ENCODE results near the gene PNLIPRP3.

PNLIPRP3 gene

GRCh38 chr10:116444527-116445142 lies 17.0 kb downstream of the PNLIPRP3 start:
- in situ Hi-C loops (cut with MboI; ENCODE audit: low sequenced_read_pairs), result no loop called here

DNA sequence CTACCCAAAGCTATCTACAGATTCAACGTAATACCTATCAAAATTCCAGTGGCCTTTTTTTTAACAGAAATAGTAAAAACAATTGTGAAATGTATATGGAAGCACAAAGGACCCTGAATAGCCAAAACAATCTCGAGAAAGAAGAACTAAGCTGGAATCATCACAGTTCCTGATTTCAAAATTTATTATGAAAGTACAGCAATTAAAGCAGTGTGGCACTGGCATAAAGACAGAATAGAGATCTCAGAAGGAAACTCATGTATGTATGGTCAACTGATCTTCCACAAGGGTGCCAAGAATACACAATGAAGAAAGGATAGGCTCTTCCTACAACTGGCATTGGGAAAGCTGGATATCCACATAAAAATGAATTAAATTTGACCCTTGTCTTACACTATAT lies 23.2 kb downstream of the PNLIPRP3 start:
- in situ Hi-C loops (cut with MboI; ENCODE audit: low sequenced_read_pairs), result no loop called here

- in situ Hi-C loops (cut with MboI; ENCODE audit: low sequenced_read_pairs), result no loop called here
Observed at GRCh38 chr10:116451711-116452337, 24.2 kb downstream of the PNLIPRP3 start.

DNA sequence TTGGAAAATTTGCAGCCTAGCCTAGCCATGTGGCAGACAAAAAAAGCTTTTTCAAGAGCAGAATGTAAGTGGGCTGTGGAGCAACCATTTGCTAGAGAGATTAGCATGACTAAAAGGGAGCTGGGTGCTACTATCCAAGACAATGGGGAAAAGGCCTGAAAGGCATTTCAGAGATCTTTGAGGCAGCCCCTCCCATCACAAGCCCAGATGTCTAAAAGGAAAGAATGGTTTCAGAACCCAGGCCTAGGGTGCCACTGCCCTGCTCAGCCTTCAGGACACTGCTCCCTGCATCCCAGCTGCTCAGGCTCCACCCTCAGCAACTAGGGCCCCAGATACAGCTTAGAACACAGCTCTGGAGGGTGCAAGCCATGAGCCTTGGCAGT lies 24.7 kb downstream of the PNLIPRP3 start:
- in situ Hi-C loops (cut with MboI; ENCODE audit: low sequenced_read_pairs), result no loop called here

DNA sequence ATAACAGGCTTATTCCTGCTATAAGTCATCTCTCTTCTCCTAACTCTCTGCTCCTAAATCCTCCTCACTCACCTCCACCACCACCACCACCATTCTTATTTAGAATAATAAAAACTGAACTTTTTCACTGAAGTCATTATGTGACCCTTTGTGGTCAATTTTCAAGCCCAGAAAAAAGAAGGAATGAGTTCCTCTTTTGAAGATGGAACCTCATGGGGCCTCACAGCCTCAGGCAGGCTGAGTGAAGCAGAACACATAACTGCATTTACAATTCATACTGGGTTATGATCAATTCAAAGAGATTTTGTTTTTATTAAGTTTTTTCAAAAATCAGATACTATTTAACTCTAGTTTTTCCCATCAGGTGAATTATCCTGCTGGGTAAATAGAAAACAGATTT lies 29.8 kb downstream of the PNLIPRP3 start:
- in situ Hi-C loops (cut with MboI; ENCODE audit: low sequenced_read_pairs), result no loop called here

- in situ Hi-C loops (cut with MboI; ENCODE audit: low sequenced_read_pairs), result no loop called here
Observed at GRCh38 chr10:116460219-116460618, 32.6 kb downstream of the PNLIPRP3 start.

DNA sequence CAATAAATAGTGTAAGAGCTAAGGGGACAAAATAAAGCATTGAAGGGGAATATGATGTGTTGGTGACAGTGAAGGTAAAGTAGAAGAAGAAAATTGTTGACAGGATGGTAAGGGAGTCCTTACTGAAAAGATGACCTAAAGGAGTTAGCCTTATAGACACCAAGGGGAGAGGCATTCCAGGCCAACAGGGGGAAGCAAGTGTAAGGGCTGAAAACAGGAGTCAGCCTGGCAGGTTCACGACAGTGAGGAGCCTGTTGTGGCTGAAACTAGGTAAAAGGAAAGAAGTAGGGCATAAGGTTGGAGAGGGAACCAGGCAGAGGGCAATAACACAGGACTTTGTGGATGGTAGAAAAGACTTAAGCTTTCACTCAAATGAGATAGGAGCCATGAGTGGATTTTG lies 34.0 kb downstream of the PNLIPRP3 start:
- in situ Hi-C loops (cut with MboI; ENCODE audit: low sequenced_read_pairs), result no loop called here

- in situ Hi-C loops (cut with MboI; ENCODE audit: low sequenced_read_pairs), result no loop called here
Observed at GRCh38 chr10:116464257-116464656, 36.6 kb downstream of the PNLIPRP3 start.

- in situ Hi-C loops (cut with MboI; ENCODE audit: low sequenced_read_pairs), result no loop called here
Observed at GRCh38 chr10:116465546-116465945, 37.9 kb downstream of the PNLIPRP3 start.

DNA sequence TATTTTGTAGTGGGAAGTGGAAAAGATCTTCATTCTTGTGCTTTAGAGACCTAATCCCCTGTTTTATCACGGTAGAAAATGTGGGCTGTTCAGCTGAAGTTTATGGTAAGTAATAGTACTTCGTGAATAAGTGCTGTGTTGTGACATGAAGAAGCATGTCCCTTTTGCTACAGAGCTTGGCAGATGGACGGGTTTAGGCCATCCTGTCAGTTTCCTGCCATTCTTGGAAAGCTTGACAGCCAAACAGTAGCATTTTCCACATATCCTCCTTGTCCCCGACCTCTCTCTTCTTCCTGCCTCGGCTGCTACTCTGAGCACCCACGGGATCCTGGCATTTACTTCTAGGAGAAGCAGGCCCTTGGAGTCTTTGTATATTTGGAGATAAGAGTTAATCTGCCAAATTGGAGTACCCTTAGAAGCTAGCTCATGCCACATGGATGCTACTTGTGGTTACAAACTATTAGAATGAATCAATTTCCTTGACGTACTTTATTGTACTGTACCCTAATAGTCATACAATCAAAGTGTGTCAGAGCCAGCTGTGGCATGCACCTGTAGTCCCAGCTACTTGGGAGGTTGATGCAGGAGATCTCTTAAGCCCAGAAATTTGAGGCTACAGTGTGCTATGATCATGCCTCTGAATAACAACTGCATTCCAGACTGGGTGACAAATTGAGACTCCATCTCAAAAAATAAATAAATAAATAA lies 39.2 kb downstream of the PNLIPRP3 start:
- in situ Hi-C loops (cut with MboI; ENCODE audit: low sequenced_read_pairs), result no loop called here

DNA sequence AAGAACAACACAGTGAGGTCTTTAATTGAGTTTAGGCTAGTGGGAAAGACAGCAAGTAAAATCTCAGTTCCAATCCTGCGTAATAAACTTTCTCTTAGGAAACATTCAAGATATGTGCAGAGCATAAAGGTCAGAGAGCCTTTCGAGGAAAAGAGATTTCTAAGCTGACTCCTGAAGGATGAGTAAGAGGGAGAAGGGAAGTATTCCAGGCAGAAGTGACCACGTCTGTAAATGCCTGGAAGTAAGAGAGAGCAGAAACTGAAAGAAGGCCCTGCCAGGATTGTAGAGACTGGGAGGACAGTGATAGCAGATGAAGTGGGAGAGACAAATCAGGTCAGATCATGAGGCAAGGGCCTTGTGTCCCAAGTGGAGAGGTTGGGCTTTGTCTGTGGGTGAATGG lies 41.8 kb downstream of the PNLIPRP3 start:
- in situ Hi-C loops (cut with MboI; ENCODE audit: low sequenced_read_pairs), result no loop called here

GRCh38 chr10:116470071-116470470 lies 42.4 kb downstream of the PNLIPRP3 start:
- in situ Hi-C loops (cut with MboI; ENCODE audit: low sequenced_read_pairs), result no loop called here

GRCh38 chr10:116470768-116471415 lies 43.2 kb downstream of the PNLIPRP3 start:
- in situ Hi-C loops (cut with MboI; ENCODE audit: low sequenced_read_pairs), result no loop called here

DNA sequence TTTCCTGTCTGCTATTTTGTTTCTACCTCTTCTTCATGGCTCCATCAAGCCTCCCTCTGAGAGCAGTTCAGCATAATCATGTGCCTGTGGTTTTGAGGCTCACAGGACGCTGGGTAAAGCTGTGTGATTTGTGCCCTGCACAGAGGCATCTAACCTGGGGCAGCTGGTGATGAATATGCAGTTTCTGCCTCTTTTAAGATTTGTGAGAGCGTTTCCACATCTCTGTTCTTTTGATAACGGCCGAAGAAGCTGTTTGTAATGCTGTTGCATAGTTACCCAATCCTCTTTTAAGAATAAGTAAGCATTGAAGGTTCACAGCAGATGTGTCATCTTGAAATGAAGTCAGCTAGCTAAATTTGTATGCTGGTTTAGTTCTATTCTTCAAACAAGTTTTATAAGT lies 45.2 kb downstream of the PNLIPRP3 start:
- in situ Hi-C loops (cut with MboI; ENCODE audit: low sequenced_read_pairs), result no loop called here

DNA sequence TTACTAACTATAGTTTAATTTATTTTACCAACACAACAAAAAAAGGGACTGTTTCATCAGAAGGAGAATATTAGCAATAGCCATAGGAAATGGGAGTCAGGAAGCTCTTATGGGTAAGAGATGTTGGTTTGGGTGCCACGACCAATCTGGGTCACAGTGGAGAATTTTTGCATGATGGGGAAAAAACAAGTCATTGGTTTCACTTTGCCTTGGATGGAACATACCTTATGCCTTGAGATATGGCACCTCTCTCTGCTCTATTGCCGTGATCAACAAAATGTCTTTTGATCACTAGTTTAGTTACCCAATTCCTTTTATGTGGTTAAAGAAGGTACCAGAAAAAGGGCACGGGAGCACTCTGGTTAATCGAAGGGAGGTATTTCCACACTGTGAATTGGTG lies 48.2 kb downstream of the PNLIPRP3 start:
- in situ Hi-C loops (cut with MboI; ENCODE audit: low sequenced_read_pairs), result no loop called here

- in situ Hi-C loops (cut with MboI; ENCODE audit: low sequenced_read_pairs), result no loop called here
Observed at GRCh38 chr10:116476461-116476860, 48.8 kb downstream of the PNLIPRP3 start.

- in situ Hi-C loops (cut with MboI; ENCODE audit: low sequenced_read_pairs), result no loop called here
Observed at GRCh38 chr10:116477986-116478664, 50.5 kb downstream of the PNLIPRP3 start.

DNA sequence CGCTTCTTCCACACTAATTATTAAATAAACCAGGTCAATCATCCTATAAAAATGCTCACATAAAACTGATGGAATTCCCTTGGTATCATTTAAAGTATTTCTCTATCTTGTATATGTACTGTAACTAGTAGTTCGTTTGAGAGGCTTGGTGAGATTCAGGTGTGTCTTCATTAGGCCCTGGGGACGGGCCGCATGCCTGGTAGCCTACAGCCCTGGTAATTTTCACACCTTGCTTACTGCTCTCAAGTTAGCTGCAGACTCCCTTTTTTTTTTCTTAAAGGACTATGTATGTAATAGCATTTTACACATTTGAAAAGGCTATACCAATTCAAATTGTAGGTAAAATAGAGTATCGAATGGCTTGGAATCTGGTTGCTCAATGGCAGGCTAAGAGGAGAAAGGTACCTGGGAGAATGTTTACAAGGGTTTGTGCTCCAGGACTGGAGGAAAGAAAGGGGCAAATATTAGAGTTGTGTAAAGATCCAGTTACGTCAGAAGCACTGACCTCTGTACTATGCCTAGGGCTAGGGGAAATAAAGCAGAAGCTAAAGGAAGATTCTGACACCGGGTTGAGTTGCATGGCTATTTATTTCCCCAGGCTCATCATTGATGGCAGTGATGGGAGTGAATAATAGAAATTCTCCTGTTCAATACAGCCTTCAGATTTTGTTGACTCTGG lies 59.3 kb downstream of the PNLIPRP3 start:
- in situ Hi-C loops (cut with MboI; ENCODE audit: low sequenced_read_pairs), result no loop called here

GRCh38 chr10:116487522-116488430 lies 60.1 kb downstream of the PNLIPRP3 start:
- in situ Hi-C loops (cut with MboI; ENCODE audit: low sequenced_read_pairs), result no loop called here

DNA sequence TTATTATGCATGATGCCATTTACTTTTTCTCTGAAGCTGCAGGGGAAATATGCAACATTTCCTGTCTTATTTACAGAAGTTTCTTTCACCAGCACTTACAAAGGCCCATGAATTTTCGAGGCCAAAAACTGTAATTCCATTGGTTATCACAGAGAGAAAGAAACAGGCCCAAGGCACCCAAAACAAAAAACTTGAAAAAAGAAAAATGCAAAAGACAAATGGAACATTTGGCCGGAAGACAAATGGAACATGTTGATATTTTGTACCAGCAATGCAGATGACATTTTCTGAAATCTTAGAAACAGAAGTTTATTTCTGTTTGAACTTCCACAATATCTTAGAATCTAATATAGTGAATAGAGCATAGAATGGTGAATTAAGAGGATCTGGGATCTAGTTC lies 61.8 kb downstream of the PNLIPRP3 start:
- in situ Hi-C loops (cut with MboI; ENCODE audit: low sequenced_read_pairs), result no loop called here

Measured in HL-60/S4 (cell line).